ENCODE measurements around the gene MYO15B. TPM values are rescaled to one million over a fixed set of nuclear protein-coding genes. Genes with fewer than 3 reads are reported as not detected.
A peak's percentile ranks its signal among the peaks of the same experiment; 100 is the strongest.
"Not testable (repeated sequence)": the region's sequence is repeated elsewhere in the genome, so short reads cannot be mapped to it uniquely, and the experiment has no call there.

Gene MYO15B
- total RNA-seq, 1 donor from 2014 or later: 193 TPM

DNA sequence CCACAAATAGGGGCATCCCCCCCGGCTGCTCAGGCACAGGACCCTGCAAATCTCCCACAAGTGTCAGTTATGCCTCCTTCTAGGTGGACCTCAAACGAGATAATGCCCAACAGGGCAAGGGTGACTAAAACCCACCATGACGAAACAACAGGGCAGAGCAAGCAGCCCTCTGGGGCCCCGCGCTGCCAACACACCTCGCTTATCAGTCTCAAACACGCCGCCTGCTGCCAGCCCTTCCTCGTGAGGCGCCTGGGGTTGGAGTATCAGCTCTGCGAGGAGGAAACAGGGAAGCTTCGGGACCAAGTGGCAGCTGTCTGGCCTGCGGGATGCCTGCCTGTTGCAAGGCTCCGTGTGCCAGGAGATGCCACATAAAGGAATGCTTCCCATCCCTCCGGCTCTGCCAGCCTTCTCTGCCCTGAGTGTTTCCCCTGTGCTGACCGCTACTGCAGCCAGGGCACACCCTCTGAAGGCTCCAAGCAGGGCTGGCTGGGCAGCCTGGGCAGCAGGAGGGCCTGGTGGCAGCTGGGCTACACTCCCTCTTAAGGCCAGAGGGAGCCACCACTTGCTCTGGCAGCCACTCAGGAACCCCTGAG lies 48.1 kb downstream of the MYO15B start:
- intact Hi-C loops (cut with DNase I): no loop called here
- H3K36me3 ChIP-seq: peaks cover 4% of the 10 kb centered on the region
- TF ChIP-seq, protein P1, sequence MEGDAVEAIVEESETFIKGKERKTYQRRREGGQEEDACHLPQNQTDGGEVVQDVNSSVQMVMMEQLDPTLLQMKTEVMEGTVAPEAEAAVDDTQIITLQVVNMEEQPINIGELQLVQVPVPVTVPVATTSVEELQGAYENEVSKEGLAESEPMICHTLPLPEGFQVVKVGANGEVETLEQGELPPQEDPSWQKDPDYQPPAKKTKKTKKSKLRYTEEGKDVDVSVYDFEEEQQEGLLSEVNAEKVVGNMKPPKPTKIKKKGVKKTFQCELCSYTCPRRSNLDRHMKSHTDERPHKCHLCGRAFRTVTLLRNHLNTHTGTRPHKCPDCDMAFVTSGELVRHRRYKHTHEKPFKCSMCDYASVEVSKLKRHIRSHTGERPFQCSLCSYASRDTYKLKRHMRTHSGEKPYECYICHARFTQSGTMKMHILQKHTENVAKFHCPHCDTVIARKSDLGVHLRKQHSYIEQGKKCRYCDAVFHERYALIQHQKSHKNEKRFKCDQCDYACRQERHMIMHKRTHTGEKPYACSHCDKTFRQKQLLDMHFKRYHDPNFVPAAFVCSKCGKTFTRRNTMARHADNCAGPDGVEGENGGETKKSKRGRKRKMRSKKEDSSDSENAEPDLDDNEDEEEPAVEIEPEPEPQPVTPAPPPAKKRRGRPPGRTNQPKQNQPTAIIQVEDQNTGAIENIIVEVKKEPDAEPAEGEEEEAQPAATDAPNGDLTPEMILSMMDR (IDR thresholded peaks at IDR 0.05): no peak

DNA sequence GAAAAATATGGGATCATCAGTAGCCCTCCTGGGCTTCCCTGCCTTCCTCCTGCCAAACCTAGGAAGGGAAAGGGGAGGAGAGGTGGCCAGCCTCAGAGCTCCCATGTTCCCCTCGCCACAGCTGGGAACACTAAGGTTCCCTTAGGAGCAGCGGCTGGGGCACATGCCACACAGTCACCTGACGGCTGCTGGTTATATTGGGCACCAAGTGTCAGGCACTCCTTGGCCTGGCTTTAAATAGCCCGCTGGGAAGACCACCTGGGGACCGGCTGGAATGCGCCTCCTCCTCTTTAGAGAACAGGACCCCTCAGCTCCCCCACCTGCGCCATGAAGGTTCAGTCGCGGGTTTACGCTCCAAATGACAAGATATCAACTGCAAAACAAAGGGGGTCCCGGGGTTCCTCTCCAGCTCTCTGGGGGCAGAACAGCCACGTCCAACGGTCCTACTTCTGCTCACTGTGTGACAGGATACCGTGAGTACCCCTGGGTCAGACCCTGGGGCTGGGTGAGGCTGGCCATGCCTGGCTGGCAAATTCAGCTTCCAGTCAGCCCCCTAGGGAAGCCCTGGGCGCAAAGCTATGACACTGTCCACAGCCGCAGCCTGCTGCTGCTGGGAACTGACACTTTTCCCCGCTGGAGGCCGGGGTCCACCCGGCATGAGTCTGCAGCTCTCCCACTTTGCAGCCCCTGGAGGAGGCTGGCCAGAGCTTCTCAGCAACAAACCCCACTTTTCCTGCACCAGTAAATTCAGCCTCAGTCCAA lies 49.0 kb downstream of the MYO15B start:
- Histone ChIP-seq H3K27me3 (no peaks in the 10 kb centered on the region), H3K27ac (peak overlapping the region; percentile 60), H3K4me1 (peaks cover 29% of the 10 kb centered on the region), H3K9me3 (no peaks in the 10 kb centered on the region), H3K4me3 (no peak overlapping the region), H3K36me3 (no peaks in the 10 kb centered on the region)
- no peak for DNase-seq
- intact Hi-C loops (cut with DNase I): no loop called here
- TF ChIP-seq, protein P1 (IDR thresholded peaks at IDR 0.05): no peak
- ATAC-seq: no peak

More for the DNA sequence above, 48.1 kb downstream of the MYO15B start:
- peak overlapping the region; percentile 60 for H3K27ac ChIP-seq
- H3K4me3 ChIP-seq: no peak overlapping the region
- H3K27me3 ChIP-seq: no peaks in the 10 kb centered on the region
- ATAC-seq: peak; percentile 9
- DNase-seq: peak; percentile 82
- no peaks in the 10 kb centered on the region for H3K9me3 ChIP-seq
- H3K4me1 ChIP-seq: peaks cover 29% of the 10 kb centered on the region

DNA sequence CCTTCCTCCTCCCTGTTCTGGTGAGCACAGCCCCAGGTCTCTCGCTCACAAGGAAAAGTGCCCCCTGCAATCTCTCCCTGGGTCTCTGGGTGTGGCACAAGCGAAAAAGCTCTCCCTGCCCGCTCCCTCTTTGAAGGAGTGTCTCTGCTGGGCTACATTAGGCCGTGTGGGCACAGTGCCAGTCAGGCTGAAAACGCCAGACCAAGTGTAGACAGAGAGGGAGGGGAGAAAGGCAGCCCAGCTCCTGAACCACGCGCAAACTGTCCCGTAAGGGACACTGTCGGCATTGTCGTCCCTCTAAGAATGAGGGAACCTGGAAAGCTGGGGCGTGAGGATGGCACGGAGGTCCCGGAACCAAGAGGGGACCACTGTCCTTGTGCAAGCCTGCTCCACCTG lies 49.5 kb downstream of the MYO15B start:
- DNase-seq (no peak), ATAC-seq (no peak)
- peak overlapping the region; percentile 26 for H3K27ac ChIP-seq

DNA sequence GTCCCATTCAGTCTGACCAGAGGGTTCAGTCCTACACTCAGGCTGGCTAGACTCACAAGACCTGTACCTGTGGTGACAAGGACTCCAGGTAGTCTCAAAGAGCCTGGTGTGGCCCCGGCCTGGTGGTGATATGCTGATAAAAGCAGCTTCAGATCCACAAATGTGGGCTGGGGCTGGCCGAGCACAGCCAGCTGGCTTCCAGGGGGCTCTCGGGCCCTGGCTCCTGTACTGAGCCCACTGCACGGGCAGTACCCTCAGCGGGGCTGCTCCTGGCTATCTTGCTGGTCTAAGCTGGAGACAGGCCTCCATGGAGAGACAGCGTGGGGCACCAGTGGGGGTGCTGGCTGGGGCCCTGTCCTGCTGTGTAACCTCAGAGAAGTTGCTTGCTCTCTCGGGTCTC lies 50.0 kb downstream of the MYO15B start:
- ATAC-seq (no peak), DNase-seq (no peak)
- Histone ChIP-seq H3K4me3 (no peak overlapping the region), H3K36me3 (no peaks in the 10 kb centered on the region), H3K27me3 (no peaks in the 10 kb centered on the region), H3K27ac (peak overlapping the region; percentile 26), H3K9me3 (no peaks in the 10 kb centered on the region), H3K4me1 (peaks cover 27% of the 10 kb centered on the region)
- intact Hi-C loops (cut with DNase I): no loop called here
- TF ChIP-seq, protein P1 (IDR thresholded peaks at IDR 0.05): no peak

More for the DNA sequence above, 49.5 kb downstream of the MYO15B start:
- intact Hi-C loops (cut with DNase I): no loop called here
- no peaks in the 10 kb centered on the region for H3K36me3 ChIP-seq
- H3K4me3 ChIP-seq: no peak overlapping the region
- TF ChIP-seq, protein P1 (IDR thresholded peaks at IDR 0.05): no peak
- H3K9me3 ChIP-seq: no peaks in the 10 kb centered on the region
- H3K4me1 ChIP-seq: peaks cover 29% of the 10 kb centered on the region
- H3K27me3 ChIP-seq: no peaks in the 10 kb centered on the region

DNA sequence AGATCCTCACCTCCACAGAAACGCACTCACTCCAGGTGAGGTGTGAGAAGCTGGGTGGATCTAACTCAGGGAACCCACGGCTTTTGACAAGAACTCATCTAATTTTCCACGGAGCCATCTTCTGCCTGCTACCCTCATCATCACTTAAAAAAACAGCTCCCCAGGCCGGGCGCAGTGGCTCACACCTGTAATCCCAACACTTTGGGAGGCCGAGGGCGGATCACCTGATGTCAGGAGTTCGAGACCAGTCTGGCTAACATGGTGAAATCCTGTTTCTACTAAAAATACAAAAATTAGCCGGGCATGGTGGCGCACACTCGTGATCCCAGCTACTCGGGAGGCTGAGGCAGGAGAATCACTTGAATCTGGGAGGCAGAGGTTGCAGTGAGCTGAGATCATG lies 50.4 kb downstream of the MYO15B start:
- ATAC-seq; intact Hi-C loops (cut with DNase I): not testable (repeated sequence)
- H3K4me1 ChIP-seq: peaks cover 22% of the 10 kb centered on the region

DNA sequence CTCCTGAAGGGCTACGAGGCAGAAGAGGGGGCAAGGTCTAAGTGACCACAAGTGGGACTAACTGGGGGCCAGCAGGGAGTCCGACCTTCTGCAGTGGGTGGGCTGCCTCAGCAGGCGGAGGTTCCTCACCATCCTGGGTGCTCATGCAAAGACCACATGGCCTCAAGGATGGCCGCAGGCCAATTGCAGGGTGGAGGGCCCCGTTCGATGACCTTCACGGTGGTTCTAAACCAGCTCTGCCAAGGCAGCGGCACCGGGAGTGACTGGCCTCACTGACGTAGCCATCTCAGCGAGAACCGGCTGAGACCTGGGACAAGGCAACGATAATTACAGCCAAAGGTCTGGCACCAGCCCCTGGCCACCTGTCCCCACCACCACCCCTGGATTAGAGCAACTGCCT lies 51.3 kb downstream of the MYO15B start:
- H3K4me3 ChIP-seq: no peak overlapping the region
- DNase-seq: peak; percentile 61
- TF ChIP-seq, protein P1 (IDR thresholded peaks at IDR 0.05): no peak
- no peak for ATAC-seq
- H3K27ac ChIP-seq: no peak overlapping the region
- intact Hi-C loops (cut with DNase I): no loop called here
- H3K27me3 ChIP-seq: no peaks in the 10 kb centered on the region
- H3K4me1 ChIP-seq: peaks cover 14% of the 10 kb centered on the region
- no peaks in the 10 kb centered on the region for H3K9me3 ChIP-seq
- no peaks in the 10 kb centered on the region for H3K36me3 ChIP-seq

More for the DNA sequence above, 50.4 kb downstream of the MYO15B start:
- not testable (repeated sequence) for DNase-seq, H3K36me3 ChIP-seq, H3K27me3 ChIP-seq, H3K4me3 ChIP-seq, H3K9me3 ChIP-seq, H3K27ac ChIP-seq
